Thoracic aorta (tissue), 2 donors: Measurements from ENCODE around the gene DIO3. TPM values are rescaled to one million over a fixed set of nuclear protein-coding genes. Genes with fewer than 3 reads are reported as not detected.

Source experiments
- ATAC-seq: fragments of 150-250 bp; one replicate; pipeline ENCODE4 v1.8.0; 2017; ENCODE audit warnings: low read depth; ENCODE audit not compliant: insufficient number of reproducible peaks, low FRiP score
- DNase-seq: peaks from one replicate; pipeline ENCODE4 v3.0.0-alpha.2; 2020; ENCODE audit warnings: low spot score
- H3K27ac ChIP-seq, 2 donors: fragments of 200-600 bp; sonication (generic); 1 replicate in 1 of 2; 2 replicates in 1 of 2; pipeline ENCODE4 v1.5.1; 2016; ENCODE audit warnings: mild to moderate bottlenecking in 2 of 2, moderate library complexity in 2 of 2
- H3K27me3 ChIP-seq: fragments of 200-600 bp; sonication (generic); replicated peaks from 2 replicates; pipeline ENCODE4 v1.6.0; 2016; ENCODE audit warnings: mild to moderate bottlenecking; ENCODE audit not compliant: insufficient read depth
- H3K36me3 ChIP-seq: fragments of 200-600 bp; sonication (generic); one replicate; pipeline ENCODE4 v1.5.1; 2016
- H3K4me1 ChIP-seq, 2 donors: fragments of 200-600 bp; sonication (generic); 1 replicate in 1 of 2; 2 replicates in 1 of 2; pipeline versions ENCODE4 v1.5.1 to v1.6.0; 2016; ENCODE audit warnings: low read depth in 2 of 2, mild to moderate bottlenecking in 1 of 2; ENCODE audit not compliant: control insufficient read depth in 1 of 2
- H3K4me3 ChIP-seq: fragments of 200-600 bp; sonication (generic); 2 replicates; pipeline ENCODE4 v1.5.1; 2016; ENCODE audit warnings: mild to moderate bottlenecking
- H3K9me3 ChIP-seq: fragments of 200-600 bp; sonication (generic); 2 replicates; pipeline ENCODE4 v1.5.1; 2016
- CTCF ChIP-seq: fragments of 200-600 bp; sonication (generic); IDR thresholded peaks from one replicate; pipeline ENCODE4 v1.5.1; 2019; ENCODE audit warnings: antibody characterized with exemption
- total RNA-seq, 2 donors: library from RNA; depleted of rRNA; stranded (reverse); fragments of >200 nt; gene quantifications; one replicate each; pipeline versions ENCODE4 v1.1.0 to v1.2.3, GENCODE V29; 2016

The DIO3 gene
- total RNA-seq, 2 donors from 2014 or later: 0.41 to 0.78 TPM

GRCh38 chr14:101591121-101591520 lies 29.8 kb downstream of the DIO3 start:
- no peaks in the 10 kb centered on the region for H3K9me3 ChIP-seq
- no peaks in the 10 kb centered on the region for H3K36me3 ChIP-seq
- ATAC-seq (no peak), DNase-seq (no peak)
- no peak for TF ChIP-seq CTCF
- no peak overlapping the region for H3K4me3 ChIP-seq
- no peak overlapping the region for H3K27ac ChIP-seq
- H3K4me1 ChIP-seq: no peaks in the 10 kb centered on the region
- H3K27me3 ChIP-seq: no peaks in the 10 kb centered on the region

GRCh38 chr14:101591582-101591981 lies 30.3 kb downstream of the DIO3 start:
- no peak for TF ChIP-seq CTCF
- Histone ChIP-seq H3K27me3 (no peaks in the 10 kb centered on the region), H3K36me3 (no peaks in the 10 kb centered on the region), H3K27ac (no peak overlapping the region), H3K4me3 (no peak overlapping the region), H3K4me1 (no peaks in the 10 kb centered on the region), H3K9me3 (no peaks in the 10 kb centered on the region)
- DNase-seq (no peak), ATAC-seq (no peak)

- ATAC-seq: no peak
Measured at GRCh38 chr14:101593411-101594238, 32.3 kb downstream of the DIO3 start.

GRCh38 chr14:101594511-101595148 lies 33.3 kb downstream of the DIO3 start:
- ATAC-seq: no peak

More at GRCh38 chr14:101593411-101594238, 32.3 kb downstream of the DIO3 start:
- Histone ChIP-seq H3K4me3 (no peak overlapping the region), H3K4me1 (no peaks in the 10 kb centered on the region), H3K9me3 (no peaks in the 10 kb centered on the region), H3K36me3 (no peaks in the 10 kb centered on the region), H3K27ac (no peak overlapping the region), H3K27me3 (no peaks in the 10 kb centered on the region)
- TF ChIP-seq CTCF: no peak
- no peak for DNase-seq

More at GRCh38 chr14:101594511-101595148, 33.3 kb downstream of the DIO3 start:
- DNase-seq: no peak
- TF ChIP-seq CTCF: no peak
- Histone ChIP-seq H3K9me3 (no peaks in the 10 kb centered on the region), H3K27ac (no peak overlapping the region), H3K4me1 (no peaks in the 10 kb centered on the region), H3K36me3 (no peaks in the 10 kb centered on the region), H3K4me3 (no peak overlapping the region), H3K27me3 (no peaks in the 10 kb centered on the region)
